NB4 (cell line): ENCODE measurements around the gene GLI3.

ENCODE experiments used
- CTCF ChIP-seq: IDR thresholded peaks from one replicate; pipeline ENCODE4 v1.5.1; 2012; ENCODE audit warnings: low read depth, low read length
- POLR2A ChIP-seq: IDR thresholded peaks from 2 replicates; pipeline ENCODE4 v1.6.1; 2011; ENCODE audit warnings: mild to moderate bottlenecking; ENCODE audit not compliant: insufficient read length; ENCODE audit errors: extremely low read depth
- TF ChIP-seq, protein P1 (sequence below): IDR thresholded peaks from 2 replicates; pipeline ENCODE4 v1.6.1; 2011; ENCODE audit warnings: low read depth, low read length

GRCh38 chr7:42084263-42084662 lies 152.7 kb downstream of the GLI3 start:
- TF ChIP-seq CTCF = no peak
- TF ChIP-seq, protein P1, sequence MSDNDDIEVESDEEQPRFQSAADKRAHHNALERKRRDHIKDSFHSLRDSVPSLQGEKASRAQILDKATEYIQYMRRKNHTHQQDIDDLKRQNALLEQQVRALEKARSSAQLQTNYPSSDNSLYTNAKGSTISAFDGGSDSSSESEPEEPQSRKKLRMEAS = no peak
- no peak for TF ChIP-seq POLR2A
